ENCODE measurements around the gene HBA2.
"Not testable (repeated sequence)": the region's sequence is repeated elsewhere in the genome, so short reads cannot be mapped to it uniquely, and the experiment has no call there.

The HBA2 gene

GRCh38 chr16:146646-147045, 26.0 kb upstream of the HBA2 start:
- no peak for TF ChIP-seq CTCF (conservative IDR thresholded peaks at IDR 0.05; ENCODE audit: low read depth)
- H3K27ac ChIP-seq: no peak overlapping the region
- no peak for DNase-seq (ENCODE audit: low spot score)
- ChIA-PET POLR2A (ENCODE audit: low non-redundant PET) (no interaction called here), CTCF (no interaction called here)

GRCh38 chr16:149024-149660, 23.5 kb upstream of the HBA2 start:
- no peak for DNase-seq (ENCODE audit: low spot score)
- TF ChIP-seq CTCF (conservative IDR thresholded peaks at IDR 0.05; ENCODE audit: low read depth): no peak
- ChIA-PET CTCF (interaction anchor here (0.6 to 0.7 kb wide), 2 partner anchors 11 to 83 kb away, joined by 3 to 5 read pairs; no protein-coding TSS in a partner anchor), POLR2A (ENCODE audit: low non-redundant PET) (interaction anchor here (0.7 kb wide), 1 partner anchor 164 kb away, joined by 3 read pairs; no protein-coding TSS in a partner anchor)
- H3K27ac ChIP-seq: no peak overlapping the region

GRCh38 chr16:152141-153128, 20.2 kb upstream of the HBA2 start, which contains the start of gene HBZ:
HBZ (plus strand) TSS chr16:152644; CDS start chr16:152910, 266 bp downstream.
- TF ChIP-seq CTCF (conservative IDR thresholded peaks at IDR 0.05; ENCODE audit: low read depth): no peak
- no peak within 1 kb of the TSS for H3K27ac ChIP-seq
- ChIA-PET POLR2A (ENCODE audit: low non-redundant PET) (no interaction called here), CTCF (no interaction called here)
- DNase-seq (ENCODE audit: low spot score): no peak

GRCh38 chr16:153129-153521, 19.6 kb upstream of the HBA2 start:
- POLR2A ChIA-PET (ENCODE audit: low non-redundant PET); DNase-seq (ENCODE audit: low spot score); CTCF ChIA-PET: not testable (repeated sequence)

GRCh38 chr16:153550-154216, 19.0 kb upstream of the HBA2 start:
- CTCF ChIA-PET; DNase-seq (ENCODE audit: low spot score); POLR2A ChIA-PET (ENCODE audit: low non-redundant PET); H3K27ac ChIP-seq: not testable (repeated sequence)

More at GRCh38 chr16:153129-153521, 19.6 kb upstream of the HBA2 start:
- H3K27ac ChIP-seq: not testable (repeated sequence)

- H3K27ac ChIP-seq: no peak overlapping the region
- CTCF ChIA-PET: no interaction called here
- TF ChIP-seq CTCF (conservative IDR thresholded peaks at IDR 0.05; ENCODE audit: low read depth): no peak
- no peak for DNase-seq (ENCODE audit: low spot score)
- POLR2A ChIA-PET (ENCODE audit: low non-redundant PET): no interaction called here
Measured at GRCh38 chr16:154217-155030, 18.3 kb upstream of the HBA2 start.

GRCh38 chr16:155031-155398, 17.7 kb upstream of the HBA2 start:
- ChIA-PET POLR2A (ENCODE audit: low non-redundant PET) (no interaction called here), CTCF (no interaction called here)
- H3K27ac ChIP-seq: no peak overlapping the region
- no peak for TF ChIP-seq CTCF (conservative IDR thresholded peaks at IDR 0.05; ENCODE audit: low read depth)
- DNase-seq (ENCODE audit: low spot score): no peak
